Pancreas (tissue), 10 donors: Measurements from ENCODE around the gene PCSK9. TPM values are rescaled to one million over a fixed set of nuclear protein-coding genes. Genes with fewer than 3 reads are reported as not detected.
A peak's percentile ranks its signal among the peaks of the same experiment; 100 is the strongest.

ENCODE experiments used
- ATAC-seq, 4 donors: fragments of 200-7000 bp; cut with Tn5 transposase; one replicate each; pipeline versions ENCODE4 v1.8.0 to v1.9.1; 2020; ENCODE audit warnings: mild to moderate bottlenecking in 4 of 4, moderate library complexity in 4 of 4
- DNase-seq, 6 donors: peaks; one replicate each; pipeline ENCODE4 v3.0.0-alpha.2; 2020
- FAIRE-seq: peaks from 2 replicates; lab custom pipeline; 2012; peaks lifted over from hg19 to GRCh38; lab: Jason Lieb, UNC
- H3K27ac ChIP-seq, 4 donors: fragments of 200-600 bp; sonication (generic); 1 replicate in 3 of 4; 2 replicates in 1 of 4; pipeline versions ENCODE4 v1.5.0 to v1.8.0; 2020
- H3K27me3 ChIP-seq, 4 donors: fragments of 200-600 bp; one replicate each; pipeline ENCODE4 v1.8.0; 2021
- H3K36me3 ChIP-seq, 3 donors: fragments of 200-600 bp; sonication (generic) in 1 of 3; one replicate each; pipeline versions ENCODE4 v1.5.0 to v1.8.0; 2020 to 2021
- H3K4me1 ChIP-seq, 3 donors: fragments of 200-600 bp; one replicate each; pipeline ENCODE4 v1.8.0; 2021
- H3K4me3 ChIP-seq, 4 donors: fragments of 200-600 bp; sonication (generic) in 2 of 4; one replicate each; pipeline versions ENCODE4 v1.5.0 to v1.8.0; 2020 to 2021
- H3K9me3 ChIP-seq, 4 donors: fragments of 200-600 bp; one replicate each; pipeline ENCODE4 v1.8.0; 2021
- CTCF ChIP-seq, 4 donors: fragments of 200-600 bp; sonication (generic) in 3 of 4; IDR thresholded peaks; one replicate each; pipeline versions ENCODE4 v1.5.0 to v1.8.0; 2021; ENCODE audit warnings: antibody characterized with exemption in 4 of 4
- WGBS, 2 donors: extraction: QIAGEN DNeasy Blood & Tissue Kit; methylation state at CpG; one replicate each; pipeline ENCODE4 v1.1.7; 2013; 5-methylcytosine and 5-hydroxymethylcytosine counted together
- intact Hi-C, 3 donors: fragments of 100-400 bp; cut with DNase I; formaldehyde crosslinking; loops; one replicate each; pipeline versions ENCODE4 v1.11.1 to v1.14.2; 2022
- polyA plus RNA-seq, 2 donors: library from polyadenylated mRNA; stranded (reverse); fragments of 200-250 nt; gene quantifications; one replicate each; pipeline ENCODE4 v1.2.3, GENCODE V29; 2013
- total RNA-seq, 6 donors: library from RNA; stranded (reverse); fragmentation: NEBNext Ultra II Directional in 4 of 6; extraction: Animal tissue kit (Norgen Biotek cat#: 25700) in 4 of 6; gene quantifications; one replicate each; pipeline versions ENCODE4 v1.2.1 to v1.2.4, GENCODE V29; 2021 to 2023
- donor health status: healthy with polysubstance abuse.
- donor health status: DM: no; HTN: no; CAD: no; lungs with moderate emphysema.
- donor health status: DM: no; HTN: no; CAD: no.
- donor health status: control.
- donor health status: control.
- donor health status: Bipolar disorder and iron deficiency.
- donor health status: DM: yes; HTN: yes; CAD: no.
- donor health status: DM: no; HTN: no; CAD: no.
- donor health status: DM: no; HTN: no; CAD: no.
- donor health status: DM: yes; HTN: yes; CAD: no.

The PCSK9 gene
- total and polyA plus RNA-seq, 8 donors: 0.95 to 10.1 (median 2.5) TPM

GRCh38 chr1:54998677-54999076 is 40.7 kb upstream of the PCSK9 start, which contains the start of gene BSND:
Gene BSND, plus strand, starts transcription at chr1:54998933. Its CDS starts 254 bp downstream, at chr1:54999187.
- H3K27ac ChIP-seq: no peak within 1 kb of the TSS
- H3K4me1 ChIP-seq: peaks cover 0 to 4% (median 0%) of the 10 kb centered on the region in 3 donors
- peaks cover 0 to 6% (median 0%) of the 10 kb centered on the region in 4 donors for H3K27me3 ChIP-seq
- 62 to 67% methylated on average over 7 of the region's 7 CpGs for WGBS, 2 donors
- no peak for FAIRE-seq
- no peak within 1 kb of the TSS for H3K4me3 ChIP-seq
- no peak for TF ChIP-seq CTCF (IDR thresholded peaks at IDR 0.05)
- intact Hi-C loops: loop anchor here in 1 of 3 donors (5.0 kb wide), 1 partner anchor 51 kb away; no protein-coding TSS in a partner anchor
- ATAC-seq: no peak
- H3K36me3 ChIP-seq: no peaks in the 10 kb centered on the region
- no peaks in the 10 kb centered on the region for H3K9me3 ChIP-seq
- DNase-seq: peak in 1 of 6 donors; percentile 30

- no peak for ATAC-seq
- intact Hi-C loops: no loop called here
- H3K27ac ChIP-seq: no peak overlapping the region
- H3K9me3 ChIP-seq: no peaks in the 10 kb centered on the region
- H3K36me3 ChIP-seq: no peaks in the 10 kb centered on the region
- 56 to 57% methylated on average over 8 of the region's 8 CpGs for WGBS, 2 donors
- FAIRE-seq: no peak
- peaks cover 0 to 4% (median 0%) of the 10 kb centered on the region in 3 donors for H3K4me1 ChIP-seq
- H3K27me3 ChIP-seq: peaks cover 0 to 6% (median 0%) of the 10 kb centered on the region in 4 donors
- H3K4me3 ChIP-seq: no peak overlapping the region
- TF ChIP-seq CTCF (IDR thresholded peaks at IDR 0.05): no peak
- DNase-seq: peak in 1 of 6 donors; percentile 32
Observed at GRCh38 chr1:55000110-55001085, 39.0 kb upstream of the PCSK9 start.

GRCh38 chr1:55001311-55001710 is 38.0 kb upstream of the PCSK9 start:
- FAIRE-seq: no peak

GRCh38 chr1:55002686-55003085 is 36.7 kb upstream of the PCSK9 start:
- no peaks in the 10 kb centered on the region for H3K4me1 ChIP-seq
- no peaks in the 10 kb centered on the region for H3K36me3 ChIP-seq
- no peak for TF ChIP-seq CTCF (IDR thresholded peaks at IDR 0.05)
- no peaks in the 10 kb centered on the region for H3K9me3 ChIP-seq
- intact Hi-C loops: no loop called here
- DNase-seq (no peak), FAIRE-seq (no peak), ATAC-seq (no peak)
- H3K4me3 ChIP-seq: no peak overlapping the region
- WGBS, 2 donors: 46 to 57% methylated on average over 2 of the region's 2 CpGs
- no peak overlapping the region for H3K27ac ChIP-seq
- no peaks in the 10 kb centered on the region for H3K27me3 ChIP-seq

More at GRCh38 chr1:55001311-55001710, 38.0 kb upstream of the PCSK9 start:
- Histone ChIP-seq H3K27ac (no peak overlapping the region), H3K27me3 (peaks cover 0 to 6% (median 0%) of the 10 kb centered on the region in 4 donors), H3K36me3 (no peaks in the 10 kb centered on the region), H3K9me3 (no peaks in the 10 kb centered on the region), H3K4me1 (peaks cover 0 to 4% (median 0%) of the 10 kb centered on the region in 3 donors), H3K4me3 (no peak overlapping the region)
- WGBS, 2 donors: 87 to 91% methylated on average over 4 of the region's 4 CpGs
- ATAC-seq: no peak
- no peak for TF ChIP-seq CTCF (IDR thresholded peaks at IDR 0.05)
- peak in 1 of 6 donors; percentile 26 for DNase-seq
- intact Hi-C loops: no loop called here
